OCI-LY1 (cell line): ENCODE data around the gene CWC22.

Experiments used
- H2AFZ ChIP-seq: fragments of 200-600 bp; sonication (generic), shearing (Covaris generic); 2 replicates; pipeline ENCODE4 v1.6.0; 2014; ENCODE audit warnings: antibody characterized with exemption, mild to moderate bottlenecking, low read length
- H3F3A ChIP-seq: fragments of 200-600 bp; sonication (generic), shearing (Covaris generic); 2 replicates; pipeline ENCODE4 v1.6.0; 2014; ENCODE audit warnings: mild to moderate bottlenecking, antibody characterized with exemption, low read length, moderate library complexity; ENCODE audit not compliant: insufficient read depth
- H3K27ac ChIP-seq: fragments of 200-600 bp; sonication (generic); 2 replicates; pipeline ENCODE4 v1.5.1; 2014; ENCODE audit warnings: low read length, mixed run types, mild to moderate bottlenecking, low read depth; ENCODE audit not compliant: poor library complexity, severe bottlenecking
- H3K27me3 ChIP-seq: fragments of 200-600 bp; sonication (generic); 2 replicates; pipeline ENCODE4 v1.6.0; 2014; ENCODE audit warnings: antibody characterized with exemption, mild to moderate bottlenecking, low read length, moderate library complexity; ENCODE audit not compliant: insufficient read depth
- H3K36me3 ChIP-seq: fragments of 200-600 bp; sonication (generic); 2 replicates; pipeline ENCODE4 v1.6.1; 2014; ENCODE audit warnings: mild to moderate bottlenecking, antibody characterized with exemption, low read length, moderate library complexity, mixed read lengths; ENCODE audit not compliant: insufficient read depth
- H3K4me1 ChIP-seq: fragments of 200-600 bp; sonication (generic); 2 replicates; pipeline ENCODE4 v1.5.1; 2014; ENCODE audit warnings: mild to moderate bottlenecking, low read length, moderate library complexity; ENCODE audit not compliant: insufficient read depth, severe bottlenecking
- H3K4me2 ChIP-seq: fragments of 200-600 bp; sonication (generic), shearing (Covaris generic); 2 replicates; pipeline ENCODE4 v1.6.1; 2014; ENCODE audit warnings: low read length
- H3K4me3 ChIP-seq: fragments of 200-600 bp; sonication (generic); 2 replicates; pipeline ENCODE4 v1.5.1; 2014; ENCODE audit warnings: low read length, low read depth, mild to moderate bottlenecking, mixed read lengths; ENCODE audit not compliant: poor library complexity, severe bottlenecking
- H3K79me2 ChIP-seq: fragments of 200-600 bp; shearing (Covaris generic); 2 replicates; pipeline ENCODE4 v1.6.1; 2016; ENCODE audit warnings: mixed run types, low read length, mixed read lengths; ENCODE audit not compliant: insufficient read depth
- H3K9ac ChIP-seq: fragments of 200-600 bp; sonication (generic), shearing (Covaris generic); 2 replicates; pipeline ENCODE4 v1.6.1; 2014; ENCODE audit warnings: mild to moderate bottlenecking, low read length, mixed read lengths
- H3K9me2 ChIP-seq: fragments of 200-600 bp; sonication (generic), shearing (Covaris generic); 2 replicates; pipeline ENCODE4 v1.6.1; 2014; ENCODE audit warnings: low read depth, mild to moderate bottlenecking, low read length, mixed read lengths
- H3K9me3 ChIP-seq: fragments of 200-600 bp; shearing (Covaris generic); 2 replicates; pipeline ENCODE4 v1.6.1; 2014; ENCODE audit warnings: low read length, mixed read lengths
- H4K20me1 ChIP-seq: fragments of 200-600 bp; sonication (generic), shearing (Covaris generic); 2 replicates; pipeline ENCODE4 v1.6.0; 2016; ENCODE audit warnings: mild to moderate bottlenecking, low read length; ENCODE audit not compliant: insufficient read depth
- EZH2 ChIP-seq: fragments of 200-600 bp; sonication (generic), shearing (Covaris generic); IDR thresholded peaks from 2 replicates; pipeline ENCODE4 v1.8.0; 2017; ENCODE audit warnings: borderline replicate concordance, mixed run types, mild to moderate bottlenecking, antibody characterized with exemption, low read length, moderate library complexity, mixed read lengths
- TF ChIP-seq, protein P1 (sequence below): fragments of 200-600 bp; sonication (generic), shearing (Covaris generic); IDR thresholded peaks from 2 replicates; pipeline ENCODE4 v1.5.1; 2017; ENCODE audit warnings: mild to moderate bottlenecking, antibody characterized with exemption, low read length, moderate library complexity, mixed read lengths

The CWC22 gene

DNA sequence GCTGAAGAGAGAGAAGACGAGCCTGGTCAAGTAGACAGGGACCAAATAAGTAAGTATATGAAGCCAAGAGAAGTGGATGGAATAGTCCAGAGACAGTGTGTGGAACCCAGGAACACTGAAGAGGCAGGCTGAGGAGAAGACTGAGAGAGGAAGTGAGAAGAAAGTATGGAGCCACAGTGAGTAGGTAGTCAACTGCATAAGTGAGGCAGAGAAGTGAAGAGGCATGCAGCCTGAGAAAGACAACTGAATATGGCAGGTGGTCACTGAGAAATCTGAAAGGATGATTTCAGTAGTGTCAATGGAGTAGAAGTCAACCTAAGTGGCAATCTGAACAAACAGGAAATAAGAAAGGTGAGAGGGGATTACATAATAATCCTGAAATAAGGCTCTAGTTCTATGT lies 55.4 kb downstream of the CWC22 start:
- Histone ChIP-seq H3F3A (no peaks in the 10 kb centered on the region), H4K20me1 (no peaks in the 10 kb centered on the region), H3K27me3 (no peaks in the 10 kb centered on the region), H3K9me2 (no peaks in the 10 kb centered on the region), H3K9me3 (no peaks in the 10 kb centered on the region), H3K27ac (no peak overlapping the region), H3K4me3 (no peak overlapping the region), H2AFZ (no peak overlapping the region), H3K4me2 (no peak overlapping the region), H3K4me1 (no peaks in the 10 kb centered on the region), H3K9ac (no peak overlapping the region), H3K79me2 (no peaks in the 10 kb centered on the region), H3K36me3 (peaks cover 73% of the 10 kb centered on the region)
- TF ChIP-seq, protein P1, sequence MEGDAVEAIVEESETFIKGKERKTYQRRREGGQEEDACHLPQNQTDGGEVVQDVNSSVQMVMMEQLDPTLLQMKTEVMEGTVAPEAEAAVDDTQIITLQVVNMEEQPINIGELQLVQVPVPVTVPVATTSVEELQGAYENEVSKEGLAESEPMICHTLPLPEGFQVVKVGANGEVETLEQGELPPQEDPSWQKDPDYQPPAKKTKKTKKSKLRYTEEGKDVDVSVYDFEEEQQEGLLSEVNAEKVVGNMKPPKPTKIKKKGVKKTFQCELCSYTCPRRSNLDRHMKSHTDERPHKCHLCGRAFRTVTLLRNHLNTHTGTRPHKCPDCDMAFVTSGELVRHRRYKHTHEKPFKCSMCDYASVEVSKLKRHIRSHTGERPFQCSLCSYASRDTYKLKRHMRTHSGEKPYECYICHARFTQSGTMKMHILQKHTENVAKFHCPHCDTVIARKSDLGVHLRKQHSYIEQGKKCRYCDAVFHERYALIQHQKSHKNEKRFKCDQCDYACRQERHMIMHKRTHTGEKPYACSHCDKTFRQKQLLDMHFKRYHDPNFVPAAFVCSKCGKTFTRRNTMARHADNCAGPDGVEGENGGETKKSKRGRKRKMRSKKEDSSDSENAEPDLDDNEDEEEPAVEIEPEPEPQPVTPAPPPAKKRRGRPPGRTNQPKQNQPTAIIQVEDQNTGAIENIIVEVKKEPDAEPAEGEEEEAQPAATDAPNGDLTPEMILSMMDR, result no peak
- no peak for TF ChIP-seq EZH2

DNA sequence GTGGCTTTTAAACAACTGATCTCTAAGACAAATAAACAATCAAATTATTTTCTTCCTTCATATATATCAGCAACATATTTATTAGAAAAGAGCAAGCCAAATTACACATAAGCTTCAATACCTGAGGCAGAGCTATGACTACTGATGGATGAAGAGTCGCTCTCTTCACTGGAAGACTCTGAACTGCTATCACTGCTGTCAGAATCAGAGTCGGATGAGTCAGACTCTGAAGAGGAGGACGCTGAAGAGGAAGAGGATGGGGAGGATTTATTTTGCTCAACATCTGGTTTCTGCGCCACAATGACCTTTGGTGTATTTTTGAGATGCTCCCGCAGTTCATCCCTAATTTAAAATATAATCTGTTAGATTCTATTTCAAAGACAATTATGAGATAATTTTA lies 56.7 kb downstream of the CWC22 start:
- no peak for TF ChIP-seq EZH2
- TF ChIP-seq, protein P1, result no peak
- Histone ChIP-seq H3K27ac (no peak overlapping the region), H3K9me2 (no peaks in the 10 kb centered on the region), H3K4me2 (no peak overlapping the region), H2AFZ (no peak overlapping the region), H3K4me3 (no peak overlapping the region), H3K79me2 (no peaks in the 10 kb centered on the region), H3K27me3 (no peaks in the 10 kb centered on the region), H3K36me3 (peaks cover 79% of the 10 kb centered on the region), H3F3A (no peaks in the 10 kb centered on the region), H4K20me1 (no peaks in the 10 kb centered on the region), H3K4me1 (no peaks in the 10 kb centered on the region), H3K9me3 (no peaks in the 10 kb centered on the region), H3K9ac (no peak overlapping the region)

DNA sequence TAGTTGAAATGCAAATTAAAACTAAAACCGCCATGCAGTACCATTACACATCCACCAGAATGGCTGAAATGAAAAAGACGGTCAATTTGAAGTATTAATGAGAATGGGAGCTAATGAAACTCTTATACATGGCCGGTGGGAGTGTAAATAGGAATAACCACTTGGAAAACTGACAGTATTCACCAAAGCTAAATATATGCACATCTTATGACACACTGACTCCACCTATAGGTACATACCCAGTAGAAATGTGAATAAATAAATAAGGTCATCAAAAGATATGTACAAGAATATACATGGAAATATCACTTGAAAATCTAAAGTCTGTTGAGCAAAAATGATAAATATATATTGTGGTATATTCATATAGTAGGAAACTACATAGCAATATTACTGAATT lies 57.7 kb downstream of the CWC22 start:
- H3K4me2 ChIP-seq, result no peak overlapping the region
- H3K27me3 ChIP-seq, result no peaks in the 10 kb centered on the region
- no peak overlapping the region for H3K4me3 ChIP-seq
- no peaks in the 10 kb centered on the region for H3K4me1 ChIP-seq
- peaks cover 83% of the 10 kb centered on the region for H3K36me3 ChIP-seq
- no peaks in the 10 kb centered on the region for H4K20me1 ChIP-seq
- no peaks in the 10 kb centered on the region for H3K79me2 ChIP-seq
- H3K27ac ChIP-seq, result no peak overlapping the region
- no peaks in the 10 kb centered on the region for H3F3A ChIP-seq
- no peaks in the 10 kb centered on the region for H3K9me2 ChIP-seq
- H3K9me3 ChIP-seq, result no peaks in the 10 kb centered on the region
- H2AFZ ChIP-seq, result no peak overlapping the region
- no peak overlapping the region for H3K9ac ChIP-seq
- no peak for TF ChIP-seq EZH2
- TF ChIP-seq, protein P1, result no peak
